Measurements from ENCODE around the gene OR10G3. TPM values are rescaled to one million over a fixed set of nuclear protein-coding genes. Genes with fewer than 3 reads are reported as not detected.

Gene OR10G3
- total RNA-seq, 4 donors from 2014 or later, result not detected

DNA sequence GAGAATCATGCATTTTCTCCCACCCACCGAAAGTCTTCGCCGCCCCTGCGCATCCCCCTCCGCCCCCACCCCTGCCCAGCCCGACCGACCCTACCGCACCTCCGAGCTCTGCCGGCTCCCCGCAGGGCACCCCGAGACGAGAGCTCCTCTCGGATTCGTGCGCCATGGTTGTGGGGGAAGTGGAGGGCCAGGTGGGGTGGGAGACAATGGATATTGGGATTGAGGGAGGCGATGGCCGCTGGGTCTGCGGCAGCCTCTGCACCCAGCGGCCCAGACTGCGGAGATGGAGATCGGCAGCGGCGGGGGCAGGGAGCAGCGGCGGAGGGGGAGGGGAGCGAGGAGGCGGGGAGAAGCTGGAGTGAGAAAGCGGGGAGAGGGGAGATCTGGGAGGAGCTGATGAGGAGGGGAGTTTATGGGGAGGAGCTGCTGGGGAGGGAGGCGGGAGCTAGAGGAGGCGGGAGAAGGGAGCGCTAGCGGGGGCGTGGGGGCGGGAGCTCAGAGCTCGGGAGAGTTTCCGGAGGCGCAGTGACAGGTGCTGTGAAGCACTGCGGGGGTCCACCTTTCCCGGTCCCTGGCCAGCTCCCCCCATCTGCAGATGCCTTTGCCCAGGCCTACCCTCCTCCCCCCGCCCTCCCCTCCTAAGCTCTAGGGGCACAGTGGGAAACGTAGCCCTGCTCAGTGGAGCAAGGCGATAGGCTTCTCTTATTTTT lies 53.8 kb downstream of the OR10G3 start, which contains the start of gene SALL2:
TSS of gene SALL2 (minus strand) at position 385 of the 710 bp plus-strand sequence. CDS start at position 166, 219 bp downstream.
- under 1% methylated on average over 28 of the region's 43 CpGs for WGBS
- Histone ChIP-seq H3K27me3 (no peaks in the 10 kb centered on the region), H3K36me3 (peaks cover 0 to 26% (median 8%) of the 10 kb centered on the region in 4 donors), H3K27ac (replicated peaks in 1 of 4) (peak within 1 kb of the TSS; percentile 83 to 84 (median 84)), H3K4me1 (peaks cover 7 to 22% (median 21%) of the 10 kb centered on the region in 4 donors), H3K9me3 (no peaks in the 10 kb centered on the region), H3K4me3 (peak within 1 kb of the TSS; percentile 81 to 95 (median 85))
- intact Hi-C loops (cut with DNase I), result no loop called here
- DNase-seq (ENCODE audit: extremely low spot score), result peak; percentile 93
- peak in 1 of 2 donors; percentile 60 for TF ChIP-seq POLR2AphosphoS5 (IDR thresholded peaks at IDR 0.05)
- no peak for TF ChIP-seq POLR2A (IDR thresholded peaks at IDR 0.05; ENCODE audit: low read depth)
- TF ChIP-seq, protein P1, sequence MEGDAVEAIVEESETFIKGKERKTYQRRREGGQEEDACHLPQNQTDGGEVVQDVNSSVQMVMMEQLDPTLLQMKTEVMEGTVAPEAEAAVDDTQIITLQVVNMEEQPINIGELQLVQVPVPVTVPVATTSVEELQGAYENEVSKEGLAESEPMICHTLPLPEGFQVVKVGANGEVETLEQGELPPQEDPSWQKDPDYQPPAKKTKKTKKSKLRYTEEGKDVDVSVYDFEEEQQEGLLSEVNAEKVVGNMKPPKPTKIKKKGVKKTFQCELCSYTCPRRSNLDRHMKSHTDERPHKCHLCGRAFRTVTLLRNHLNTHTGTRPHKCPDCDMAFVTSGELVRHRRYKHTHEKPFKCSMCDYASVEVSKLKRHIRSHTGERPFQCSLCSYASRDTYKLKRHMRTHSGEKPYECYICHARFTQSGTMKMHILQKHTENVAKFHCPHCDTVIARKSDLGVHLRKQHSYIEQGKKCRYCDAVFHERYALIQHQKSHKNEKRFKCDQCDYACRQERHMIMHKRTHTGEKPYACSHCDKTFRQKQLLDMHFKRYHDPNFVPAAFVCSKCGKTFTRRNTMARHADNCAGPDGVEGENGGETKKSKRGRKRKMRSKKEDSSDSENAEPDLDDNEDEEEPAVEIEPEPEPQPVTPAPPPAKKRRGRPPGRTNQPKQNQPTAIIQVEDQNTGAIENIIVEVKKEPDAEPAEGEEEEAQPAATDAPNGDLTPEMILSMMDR (IDR thresholded peaks at IDR 0.05), result no peak
- no peak for TF ChIP-seq EP300 (IDR thresholded peaks at IDR 0.05)

DNA sequence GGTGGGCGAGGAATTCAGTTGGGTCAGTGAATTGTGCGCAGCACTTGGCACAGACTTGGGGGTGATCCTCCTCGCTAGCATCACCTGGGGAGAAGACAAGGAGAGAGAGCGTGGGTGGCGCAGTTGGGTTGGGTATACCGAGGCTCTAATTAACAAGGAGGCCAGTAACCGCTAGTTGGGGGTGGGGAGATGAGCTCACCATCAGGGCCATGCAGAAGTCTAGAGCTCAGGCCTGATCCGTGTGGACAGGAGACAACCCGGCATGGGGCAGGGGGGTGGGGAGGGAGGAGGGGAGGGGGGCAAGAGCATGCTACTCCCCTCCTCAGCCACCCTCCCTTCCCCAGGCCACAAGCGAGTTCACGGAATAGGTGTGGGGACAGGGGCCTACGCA lies 54.3 kb downstream of the OR10G3 start:
- peaks cover 7 to 22% (median 21%) of the 10 kb centered on the region in 4 donors for H3K4me1 ChIP-seq
- H3K27me3 ChIP-seq, result no peaks in the 10 kb centered on the region
- H3K9me3 ChIP-seq, result no peaks in the 10 kb centered on the region
- WGBS, result 38% methylated on average over 9 of the region's 12 CpGs
- H3K36me3 ChIP-seq, result peaks cover 0 to 26% (median 8%) of the 10 kb centered on the region in 4 donors
- peak overlapping the region; percentile 83 to 84 (median 84) for H3K27ac ChIP-seq (replicated peaks in 1 of 4)
- no peak for DNase-seq (ENCODE audit: extremely low spot score)
- H3K4me3 ChIP-seq, result peak overlapping the region; percentile 81 to 95 (median 85)
- intact Hi-C loops (cut with DNase I), result no loop called here
- no peak for TF ChIP-seq POLR2AphosphoS5 (IDR thresholded peaks at IDR 0.05)
- TF ChIP-seq, protein P1 (IDR thresholded peaks at IDR 0.05), result no peak
- no peak for TF ChIP-seq POLR2A (IDR thresholded peaks at IDR 0.05; ENCODE audit: low read depth)
- no peak for TF ChIP-seq EP300 (IDR thresholded peaks at IDR 0.05)

- Histone ChIP-seq H3K27me3 (no peaks in the 10 kb centered on the region), H3K36me3 (peaks cover 0 to 26% (median 8%) of the 10 kb centered on the region in 4 donors), H3K4me1 (peaks cover 7 to 22% (median 21%) of the 10 kb centered on the region in 4 donors), H3K4me3 (peak overlapping the region; percentile 81 to 95 (median 85)), H3K9me3 (no peaks in the 10 kb centered on the region), H3K27ac (replicated peaks in 1 of 4) (peak overlapping the region; percentile 83 to 84 (median 84))
- WGBS, result 72% methylated on average over 7 of the region's 18 CpGs
- no peak for DNase-seq (ENCODE audit: extremely low spot score)
- intact Hi-C loops (cut with DNase I), result no loop called here
- TF ChIP-seq, protein P1 (IDR thresholded peaks at IDR 0.05), result no peak
- TF ChIP-seq POLR2AphosphoS5 (IDR thresholded peaks at IDR 0.05) (no peak), EP300 (IDR thresholded peaks at IDR 0.05) (no peak), POLR2A (IDR thresholded peaks at IDR 0.05; ENCODE audit: low read depth) (no peak)
Observed at GRCh38 chr14:21524575-21525490, 55.0 kb downstream of the OR10G3 start.

GRCh38 chr14:21523203-21523602 lies 56.7 kb downstream of the OR10G3 start:
- no peak for DNase-seq (ENCODE audit: extremely low spot score)
- no peaks in the 10 kb centered on the region for H3K27me3 ChIP-seq
- peaks cover 0 to 26% (median 8%) of the 10 kb centered on the region in 4 donors for H3K36me3 ChIP-seq
- peaks cover 7 to 22% (median 21%) of the 10 kb centered on the region in 4 donors for H3K4me1 ChIP-seq
- H3K4me3 ChIP-seq, result no peak overlapping the region
- intact Hi-C loops (cut with DNase I), result no loop called here
- TF ChIP-seq, protein P1 (IDR thresholded peaks at IDR 0.05), result no peak
- TF ChIP-seq POLR2A (IDR thresholded peaks at IDR 0.05; ENCODE audit: low read depth) (no peak), POLR2AphosphoS5 (IDR thresholded peaks at IDR 0.05) (no peak), EP300 (IDR thresholded peaks at IDR 0.05) (no peak)
- 92% methylated on average over 6 of the region's 7 CpGs for WGBS
- no peak overlapping the region for H3K27ac ChIP-seq (replicated peaks in 1 of 4)
- H3K9me3 ChIP-seq, result no peaks in the 10 kb centered on the region
